ENCODE results near the gene BID.

GRCh38 chr22:17719911-17720310 is 54.4 kb downstream of the BID start:
- TF ChIP-seq, protein P1, sequence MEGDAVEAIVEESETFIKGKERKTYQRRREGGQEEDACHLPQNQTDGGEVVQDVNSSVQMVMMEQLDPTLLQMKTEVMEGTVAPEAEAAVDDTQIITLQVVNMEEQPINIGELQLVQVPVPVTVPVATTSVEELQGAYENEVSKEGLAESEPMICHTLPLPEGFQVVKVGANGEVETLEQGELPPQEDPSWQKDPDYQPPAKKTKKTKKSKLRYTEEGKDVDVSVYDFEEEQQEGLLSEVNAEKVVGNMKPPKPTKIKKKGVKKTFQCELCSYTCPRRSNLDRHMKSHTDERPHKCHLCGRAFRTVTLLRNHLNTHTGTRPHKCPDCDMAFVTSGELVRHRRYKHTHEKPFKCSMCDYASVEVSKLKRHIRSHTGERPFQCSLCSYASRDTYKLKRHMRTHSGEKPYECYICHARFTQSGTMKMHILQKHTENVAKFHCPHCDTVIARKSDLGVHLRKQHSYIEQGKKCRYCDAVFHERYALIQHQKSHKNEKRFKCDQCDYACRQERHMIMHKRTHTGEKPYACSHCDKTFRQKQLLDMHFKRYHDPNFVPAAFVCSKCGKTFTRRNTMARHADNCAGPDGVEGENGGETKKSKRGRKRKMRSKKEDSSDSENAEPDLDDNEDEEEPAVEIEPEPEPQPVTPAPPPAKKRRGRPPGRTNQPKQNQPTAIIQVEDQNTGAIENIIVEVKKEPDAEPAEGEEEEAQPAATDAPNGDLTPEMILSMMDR (IDR thresholded peaks at IDR 0.05; ENCODE audit: insufficient read depth, low read depth, low read length): no peak
- no peak for TF ChIP-seq EZH2 (IDR thresholded peaks at IDR 0.05; ENCODE audit: insufficient read depth, low read length)
